Right cardiac atrium (tissue), 5 donors: ENCODE measurements around the gene RUFY4. TPM values are rescaled to one million over a fixed set of nuclear protein-coding genes. Genes with fewer than 3 reads are reported as not detected.
"Not testable (repeated sequence)": the region's sequence is repeated elsewhere in the genome, so short reads cannot be mapped to it uniquely, and the experiment has no call there.

ENCODE experiments used
- ATAC-seq, 2 donors: fragments of 200-7000 bp; cut with Tn5 transposase; one replicate each; pipeline versions ENCODE4 v1.8.0 to v1.9.1; 2020; ENCODE audit warnings: moderate library complexity in 2 of 2, mild to moderate bottlenecking in 1 of 2
- DNase-seq, 3 donors: peaks; one replicate each; pipeline ENCODE4 v3.0.0-alpha.2; 2020
- H3K27ac ChIP-seq: one replicate; pipeline ENCODE4 v1.5.1; 2013; ENCODE audit warnings: mild to moderate bottlenecking, low read length, control low read depth, moderate library complexity
- H3K27me3 ChIP-seq: one replicate; pipeline ENCODE4 v1.6.1; 2013; ENCODE audit not compliant: control insufficient read depth, insufficient read depth
- H3K4me1 ChIP-seq: one replicate; pipeline ENCODE4 v1.6.1; 2013; ENCODE audit warnings: low read length; ENCODE audit not compliant: control insufficient read depth, insufficient read depth
- H3K4me3 ChIP-seq: one replicate; pipeline ENCODE4 v1.5.1; 2013; ENCODE audit warnings: low read length, control low read depth
- H3K9me3 ChIP-seq: one replicate; pipeline ENCODE4 v1.6.1; 2013; ENCODE audit warnings: low read length; ENCODE audit not compliant: control insufficient read depth
- WGBS: extraction: QIAGEN DNeasy Blood & Tissue Kit; methylation state at CpG from one replicate; pipeline ENCODE4 v1.1.7; 2013; 5-methylcytosine and 5-hydroxymethylcytosine counted together
- intact Hi-C, 4 donors: fragments of 100-400 bp; cut with DNase I; formaldehyde crosslinking; loops; one replicate each; pipeline versions ENCODE4 v1.11.0 to v1.14.0; 2022 to 2023
- polyA plus RNA-seq: library from polyadenylated mRNA; stranded (reverse); fragments of 200-250 nt; gene quantifications from one replicate; pipeline ENCODE4 v1.2.3, GENCODE V29; 2013
- total RNA-seq, 4 donors: library from RNA; stranded (reverse); fragmentation: NEBNext Ultra II Directional; extraction: Animal tissue kit (Norgen Biotek cat#: 25700); gene quantifications; one replicate each; pipeline ENCODE4 v1.2.1, GENCODE V29; 2021
- donor health status: healthy with polysubstance abuse.
- donor health status: DM: no; HTN: yes; CAD: no.
- donor health status: DM: no; HTN: no; CAD: no.
- donor health status: DM: no; HTN: yes; CAD: no; lungs with severe emphysema.
- donor health status: DM: yes; HTN: yes; CAD: no.

The RUFY4 gene
- total and polyA plus RNA-seq, 5 donors = not detected

DNA sequence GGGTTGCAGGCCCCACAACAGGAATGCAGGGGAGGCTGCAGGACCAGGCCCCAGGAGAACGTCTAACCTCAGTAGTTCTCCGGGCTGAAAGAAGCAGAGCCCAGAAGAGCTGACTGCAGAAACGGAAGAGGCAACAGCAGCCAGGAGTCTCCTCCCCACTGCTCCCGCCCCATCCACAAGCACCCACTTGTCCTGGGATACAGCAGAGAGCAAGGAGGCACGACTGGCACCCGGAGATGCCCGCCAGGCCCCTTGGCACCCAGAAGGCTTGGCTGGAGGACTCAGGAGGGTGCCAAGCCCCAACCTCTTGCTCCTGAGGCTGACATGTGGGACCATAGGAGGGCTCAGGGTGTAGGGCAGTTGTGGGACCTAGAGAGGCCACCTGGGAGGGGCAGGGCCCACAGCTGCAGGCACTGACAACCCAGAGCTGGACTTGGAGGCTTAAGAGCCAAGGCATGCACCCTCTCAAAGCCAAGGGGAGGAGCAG, 37.2 kb upstream of the RUFY4 start:
- ATAC-seq (no peak), DNase-seq (peak in 2 of 3 donors; percentile 39 to 42)
- Histone ChIP-seq H3K9me3 (no peaks in the 10 kb centered on the region), H3K27me3 (no peaks in the 10 kb centered on the region), H3K4me1 (peaks cover 6% of the 10 kb centered on the region), H3K4me3 (no peak overlapping the region), H3K27ac (no peak overlapping the region)
- WGBS = 71% methylated on average over 7 of the region's 7 CpGs
- intact Hi-C loops = loop anchor here in 3 of 4 donors (5.0 to 10.0 kb wide), 3 partner anchors 47 to 247 kb away; no protein-coding TSS in a partner anchor

GRCh38 chr2:218032336-218033171, 36.5 kb upstream of the RUFY4 start:
- ATAC-seq (no peak), DNase-seq (peak in 2 of 3 donors; percentile 58 to 68)
- WGBS = 82% methylated on average over 12 of the region's 12 CpGs
- Histone ChIP-seq H3K27me3 (no peaks in the 10 kb centered on the region), H3K27ac (no peak overlapping the region), H3K4me3 (no peak overlapping the region), H3K4me1 (peaks cover 6% of the 10 kb centered on the region), H3K9me3 (no peaks in the 10 kb centered on the region)
- intact Hi-C loops = loop anchor here in 3 of 4 donors (5.0 to 10.0 kb wide), 3 partner anchors 48 to 248 kb away; no protein-coding TSS in a partner anchor

GRCh38 chr2:218033208-218033589, 35.9 kb upstream of the RUFY4 start:
- Histone ChIP-seq H3K9me3 (no peaks in the 10 kb centered on the region), H3K4me1 (peaks cover 6% of the 10 kb centered on the region), H3K27ac (no peak overlapping the region), H3K27me3 (no peaks in the 10 kb centered on the region), H3K4me3 (no peak overlapping the region)
- intact Hi-C loops = loop anchor here in 3 of 4 donors (5.0 to 10.0 kb wide), 3 partner anchors 48 to 248 kb away; no protein-coding TSS in a partner anchor
- DNase-seq (no peak), ATAC-seq (no peak)
- 48% methylated on average over 1 of the region's 1 CpG for WGBS

- Histone ChIP-seq H3K27ac (no peak overlapping the region), H3K4me3 (no peak overlapping the region)
- ATAC-seq = peak; percentile 15 to 58
These were observed 35.2 kb upstream of the RUFY4 start for GRCh38 chr2:218033590-218034496.

DNA sequence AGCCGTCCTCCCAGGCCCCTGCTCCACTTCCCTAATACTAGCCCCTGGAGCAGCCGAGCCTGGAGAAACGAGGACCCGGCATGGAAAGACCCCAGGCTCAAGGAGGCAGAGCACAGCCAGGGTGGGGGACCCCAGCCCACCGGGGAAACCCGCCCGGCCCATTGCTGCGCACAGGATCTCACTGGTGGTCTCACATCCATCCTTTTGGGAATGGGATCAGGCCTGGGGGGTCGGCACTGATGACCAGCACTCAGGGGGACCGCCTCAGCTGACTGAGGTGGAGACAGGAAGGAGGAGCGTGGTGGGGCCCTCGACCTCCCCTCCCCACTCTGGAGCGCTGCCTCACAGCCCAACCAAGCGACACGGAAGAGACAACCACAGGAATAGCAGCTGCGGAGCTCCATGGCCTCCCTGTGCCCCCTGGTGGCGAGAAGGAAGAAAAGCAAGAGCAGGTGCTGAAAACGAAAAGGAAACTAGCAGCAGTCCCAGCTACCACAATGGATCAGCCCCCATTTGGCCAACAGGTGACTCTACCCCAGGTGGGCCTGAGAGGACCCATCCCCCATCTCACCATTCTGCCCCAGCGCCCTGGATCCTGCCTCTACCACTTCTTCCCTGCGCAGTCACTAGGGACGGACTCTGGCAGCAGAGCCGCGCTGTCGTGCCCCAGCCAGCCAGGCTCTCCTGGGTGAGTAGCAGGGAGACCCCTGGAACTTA, 34.4 kb upstream of the RUFY4 start:
- intact Hi-C loops = loop anchor here in 3 of 4 donors (5.0 to 10.0 kb wide), 4 partner anchors 42 to 250 kb away; no protein-coding TSS in a partner anchor
- not testable (repeated sequence) for H3K4me3 ChIP-seq, H3K27ac ChIP-seq, H3K4me1 ChIP-seq, H3K27me3 ChIP-seq, H3K9me3 ChIP-seq
- DNase-seq = peak; percentile 74 to 86 (median 84)
- 15% methylated on average over 24 of the region's 24 CpGs for WGBS
- ATAC-seq = peak; percentile 81 to 85

More at GRCh38 chr2:218033590-218034496, 35.2 kb upstream of the RUFY4 start:
- intact Hi-C loops = loop anchor here in 3 of 4 donors (5.0 to 10.0 kb wide), 3 partner anchors 49 to 249 kb away; no protein-coding TSS in a partner anchor
- peak in 2 of 3 donors; percentile 78 to 79 for DNase-seq
- Histone ChIP-seq H3K9me3 (no peaks in the 10 kb centered on the region), H3K4me1 (peaks cover 5% of the 10 kb centered on the region), H3K27me3 (no peaks in the 10 kb centered on the region)
- WGBS = 33% methylated on average over 45 of the region's 45 CpGs

- H3K4me3 ChIP-seq = no peak overlapping the region
- 84% methylated on average over 12 of the region's 12 CpGs for WGBS
These were observed 33.5 kb upstream of the RUFY4 start for GRCh38 chr2:218035463-218036100.

GRCh38 chr2:218036371-218036770, 32.7 kb upstream of the RUFY4 start:
- ATAC-seq (no peak), DNase-seq (no peak)
- intact Hi-C loops = loop anchor here in 3 of 4 donors (2.0 to 10.0 kb wide), 4 partner anchors 44 to 252 kb away; no protein-coding TSS in a partner anchor
- Histone ChIP-seq H3K4me1 (peaks cover 3% of the 10 kb centered on the region), H3K4me3 (no peak overlapping the region), H3K27me3 (no peaks in the 10 kb centered on the region), H3K27ac (no peak overlapping the region), H3K9me3 (no peaks in the 10 kb centered on the region)
- WGBS = 70% methylated on average over 5 of the region's 5 CpGs

More at GRCh38 chr2:218035463-218036100, 33.5 kb upstream of the RUFY4 start:
- DNase-seq (no peak), ATAC-seq (no peak)
- intact Hi-C loops = loop anchor here in 3 of 4 donors (2.0 to 10.0 kb wide), 4 partner anchors 43 to 251 kb away; no protein-coding TSS in a partner anchor
- Histone ChIP-seq H3K4me1 (peaks cover 3% of the 10 kb centered on the region), H3K9me3 (no peaks in the 10 kb centered on the region), H3K27ac (no peak overlapping the region), H3K27me3 (no peaks in the 10 kb centered on the region)

DNA sequence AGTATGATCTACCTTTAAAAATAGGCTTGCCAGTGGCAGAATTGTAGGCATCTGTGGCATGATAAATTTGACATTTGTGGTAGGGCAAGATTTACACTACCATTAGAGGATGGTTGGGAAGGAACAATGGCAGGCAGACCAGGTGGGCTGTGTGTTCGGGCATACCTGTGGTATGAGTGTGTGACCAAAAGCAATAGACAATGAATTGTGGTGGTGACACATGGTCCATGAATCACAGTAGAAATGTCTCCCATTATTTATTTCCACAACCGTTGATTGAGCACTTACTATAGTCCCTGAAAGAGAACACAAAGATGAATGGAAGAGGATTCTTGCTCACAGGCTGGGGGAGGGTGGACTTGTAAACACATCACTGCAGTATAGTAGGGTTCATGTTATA, 29.9 kb upstream of the RUFY4 start:
- Histone ChIP-seq H3K9me3 (no peaks in the 10 kb centered on the region), H3K27ac (no peak overlapping the region), H3K4me1 (peaks cover 3% of the 10 kb centered on the region), H3K27me3 (no peaks in the 10 kb centered on the region), H3K4me3 (no peak overlapping the region)
- DNase-seq (no peak), ATAC-seq (no peak)
- intact Hi-C loops = loop anchor here in 2 of 4 donors (5.0 to 10.0 kb wide), 3 partner anchors 47 to 254 kb away; no protein-coding TSS in a partner anchor
- 97% methylated on average over 2 of the region's 2 CpGs for WGBS

DNA sequence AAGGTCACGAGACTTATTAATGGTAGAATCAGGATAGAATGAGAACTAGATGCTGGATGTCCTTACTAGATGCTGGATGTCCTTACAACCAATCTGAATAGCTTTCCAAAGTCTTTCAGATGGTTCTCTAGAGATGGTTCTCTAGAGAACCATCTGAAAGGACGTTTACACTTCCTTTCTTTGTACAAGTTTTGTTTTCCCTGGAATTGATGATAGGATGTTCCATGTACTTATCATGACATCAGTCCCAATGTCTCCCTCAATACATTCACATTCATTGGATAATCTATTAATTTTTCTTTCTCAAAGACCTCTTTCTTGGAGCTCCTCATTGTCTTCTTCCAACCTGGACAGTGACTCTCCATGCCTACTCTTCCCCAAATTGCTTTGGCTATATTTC, 28.2 kb upstream of the RUFY4 start:
- WGBS = 64% methylated on average over 2 of the region's 2 CpGs
- Histone ChIP-seq H3K27ac (no peak overlapping the region), H3K4me1 (no peaks in the 10 kb centered on the region), H3K4me3 (no peak overlapping the region), H3K9me3 (no peaks in the 10 kb centered on the region), H3K27me3 (no peaks in the 10 kb centered on the region)
- no peak for ATAC-seq
- DNase-seq = no peak
- intact Hi-C loops = no loop called here
